OCI-LY7 (cell line): ENCODE results near the gene MRPL48.

Experiments
- CTCF ChIP-seq: fragments of 200-600 bp; sonication (generic); conservative IDR thresholded peaks from 2 replicates; pipeline ENCODE4 v1.5.1; 2014; ENCODE audit warnings: mild to moderate bottlenecking, antibody characterized with exemption, low read length, moderate library complexity, mixed read lengths
- EZH2phosphoT487 ChIP-seq: fragments of 200-600 bp; sonication (generic); IDR thresholded peaks from 2 replicates; pipeline ENCODE4 v1.6.1; 2018; ENCODE audit warnings: low read depth, borderline replicate concordance, mild to moderate bottlenecking, mixed run types, antibody characterized with exemption, low read length, moderate library complexity, mixed read lengths

- TF ChIP-seq CTCF (no peak), EZH2phosphoT487 (no peak)
These were observed 30.1 kb upstream of the MRPL48 start for GRCh38 chr11:73757598-73757997.
